Stimulated activated CD4-positive, alpha-beta T cell treated with anti-CD3 and anti-CD28 coated beads, Interleukin-4, amount 100 ng/mL, for 1 hour (primary cell): ENCODE data around the gene B4GALNT1.

ENCODE experiments used
- DNase-seq: peaks from one replicate; pipeline ENCODE4 v3.0.0-alpha.2; 2020

The B4GALNT1 gene

GRCh38 chr12:57583008-57583831 lies 49.8 kb downstream of the B4GALNT1 start:
- DNase-seq: peak; percentile 43

GRCh38 chr12:57582440-57582839 lies 50.6 kb downstream of the B4GALNT1 start:
- DNase-seq: no peak

GRCh38 chr12:57581802-57582201 lies 51.2 kb downstream of the B4GALNT1 start:
- no peak for DNase-seq

GRCh38 chr12:57580466-57580795 lies 52.6 kb downstream of the B4GALNT1 start:
- DNase-seq: no peak

GRCh38 chr12:57579677-57580465 lies 53.1 kb downstream of the B4GALNT1 start:
- no peak for DNase-seq

- no peak for DNase-seq
Measured at GRCh38 chr12:57579011-57579410, 54.0 kb downstream of the B4GALNT1 start.

GRCh38 chr12:57577981-57578758 lies 54.8 kb downstream of the B4GALNT1 start:
- DNase-seq: no peak

GRCh38 chr12:57576613-57577160 lies 56.3 kb downstream of the B4GALNT1 start:
- DNase-seq: no peak
